Hematopoietic multipotent progenitor cell treated with erythropoietin and hydrocortisone succinate and interleukin-3 and kit ligand, for 6 days (in vitro differentiated cells): Measurements from ENCODE around the gene BSX.
A peak's percentile ranks its signal among the peaks of the same experiment; 100 is the strongest.

Experiments
- DNase-seq: peaks from one replicate; pipeline ENCODE4 v3.0.0-alpha.2; 2015

Gene BSX

GRCh38 chr11:122951211-122951610 lies 30.4 kb downstream of the BSX start:
- no peak for DNase-seq

- no peak for DNase-seq
Observed at GRCh38 chr11:122938557-122938956, 43.1 kb downstream of the BSX start.

- no peak for DNase-seq
Observed at GRCh38 chr11:122937983-122938382, 43.7 kb downstream of the BSX start.

- DNase-seq: peak; percentile 18
Observed at GRCh38 chr11:122933416-122933815, 48.2 kb downstream of the BSX start.

- DNase-seq: no peak
Observed at GRCh38 chr11:122931510-122931909, 50.1 kb downstream of the BSX start.
